Activated gamma-delta T cell treated with Interleukin-2 at 50 U/mL for 16 hours (primary cell): ENCODE measurements around the gene ENDOD1.

ENCODE experiments used
- DNase-seq: peaks from one replicate; pipeline ENCODE4 v3.0.0-alpha.2; 2020

ENDOD1 gene

DNA sequence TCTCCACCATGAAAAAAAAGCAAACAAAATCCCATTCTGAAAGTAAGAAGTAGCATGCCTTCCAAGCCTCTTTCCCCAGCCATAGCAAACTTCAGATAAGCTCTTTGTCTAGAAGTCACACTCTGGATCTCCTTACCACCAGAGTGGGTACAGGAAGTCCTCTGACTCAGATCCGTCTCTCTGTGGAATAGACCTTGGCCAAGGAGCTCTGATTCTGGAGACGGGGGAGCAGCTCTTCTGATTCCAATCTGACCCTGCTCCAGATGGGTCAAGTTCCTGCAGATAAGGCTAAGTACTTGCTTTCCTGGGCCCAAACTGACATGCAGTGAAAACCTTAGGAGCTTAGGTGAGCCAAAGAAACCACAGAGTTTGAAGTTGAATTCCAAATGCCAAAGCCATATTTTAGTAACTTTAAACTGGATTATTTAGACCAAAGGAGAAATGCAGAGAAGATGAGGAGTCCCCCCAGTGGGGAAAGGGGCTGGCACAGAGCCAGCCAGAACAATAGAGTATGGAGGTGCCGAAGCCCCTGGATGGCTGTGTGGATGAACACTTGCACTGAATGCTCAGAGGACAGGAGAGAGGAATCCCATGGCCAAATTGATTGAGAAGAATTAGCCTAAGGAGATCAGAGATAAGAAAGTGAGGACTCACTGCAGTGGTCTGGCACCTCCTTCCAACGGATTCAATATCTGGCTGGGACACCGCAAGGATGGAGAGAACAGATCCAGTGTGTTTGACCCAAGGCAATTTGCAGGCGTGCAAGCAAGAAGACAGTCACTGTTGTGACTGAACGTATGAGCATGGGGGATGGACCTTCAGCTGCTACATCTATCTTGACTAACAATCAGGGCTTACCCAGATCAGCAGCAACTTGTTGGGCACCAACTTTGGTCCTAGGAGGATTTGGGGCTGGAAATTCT is 54.9 kb downstream of the ENDOD1 start:
- DNase-seq: no peak

DNA sequence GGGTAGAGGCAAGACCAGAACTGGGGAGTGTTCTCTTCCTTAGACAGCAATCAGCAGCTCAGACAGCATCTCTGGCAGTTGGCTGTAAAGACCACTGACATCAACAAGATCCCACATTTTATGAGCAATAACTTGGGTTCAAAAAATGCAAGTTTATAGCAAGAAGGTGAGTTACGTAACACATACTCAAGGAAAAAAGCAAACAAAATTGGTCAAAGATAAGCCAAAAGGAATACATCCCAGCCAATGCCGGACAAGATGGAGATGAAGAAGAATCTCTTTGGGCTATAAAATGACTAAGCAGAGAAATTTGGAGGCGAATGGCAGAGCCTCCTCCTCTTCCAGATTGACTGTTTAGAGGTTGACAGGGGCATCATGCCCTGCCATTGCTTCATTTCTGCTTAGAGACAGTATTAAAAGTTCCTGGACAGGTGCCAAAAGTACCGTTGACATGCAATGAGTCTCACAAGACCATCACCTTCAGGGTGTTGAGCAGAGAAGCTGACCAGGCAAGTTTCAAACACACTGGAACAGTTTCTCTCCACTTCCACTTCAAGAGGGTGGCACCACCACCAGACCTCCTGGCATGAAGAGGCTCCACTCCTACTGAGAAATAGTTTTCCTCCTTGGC is 55.9 kb downstream of the ENDOD1 start:
- no peak for DNase-seq

- DNase-seq: no peak
Measured at GRCh38 chr11:95147364-95147905, 57.8 kb downstream of the ENDOD1 start.

DNA sequence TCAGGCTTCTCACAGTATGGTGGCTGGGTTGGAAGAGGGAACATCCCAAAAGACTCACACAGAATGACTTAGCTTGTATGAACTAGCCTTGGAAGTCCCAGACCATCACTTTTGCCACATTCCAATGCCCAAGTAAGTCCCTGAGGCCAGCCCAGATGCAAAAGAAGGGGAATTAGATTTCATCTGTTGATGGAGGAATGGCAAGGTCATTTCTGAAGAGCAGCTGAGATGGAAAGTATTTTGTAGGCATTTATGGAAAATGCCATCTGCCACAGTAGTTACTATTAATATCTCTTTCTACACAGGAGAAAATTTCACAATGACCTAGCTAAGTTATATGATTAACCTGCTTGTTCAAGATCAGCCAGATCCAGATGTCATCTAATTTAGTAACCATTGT is 58.8 kb downstream of the ENDOD1 start:
- no peak for DNase-seq

GRCh38 chr11:95148938-95149337 is 59.3 kb downstream of the ENDOD1 start:
- DNase-seq: no peak

GRCh38 chr11:95149651-95150364 is 60.2 kb downstream of the ENDOD1 start:
- DNase-seq: no peak

DNA sequence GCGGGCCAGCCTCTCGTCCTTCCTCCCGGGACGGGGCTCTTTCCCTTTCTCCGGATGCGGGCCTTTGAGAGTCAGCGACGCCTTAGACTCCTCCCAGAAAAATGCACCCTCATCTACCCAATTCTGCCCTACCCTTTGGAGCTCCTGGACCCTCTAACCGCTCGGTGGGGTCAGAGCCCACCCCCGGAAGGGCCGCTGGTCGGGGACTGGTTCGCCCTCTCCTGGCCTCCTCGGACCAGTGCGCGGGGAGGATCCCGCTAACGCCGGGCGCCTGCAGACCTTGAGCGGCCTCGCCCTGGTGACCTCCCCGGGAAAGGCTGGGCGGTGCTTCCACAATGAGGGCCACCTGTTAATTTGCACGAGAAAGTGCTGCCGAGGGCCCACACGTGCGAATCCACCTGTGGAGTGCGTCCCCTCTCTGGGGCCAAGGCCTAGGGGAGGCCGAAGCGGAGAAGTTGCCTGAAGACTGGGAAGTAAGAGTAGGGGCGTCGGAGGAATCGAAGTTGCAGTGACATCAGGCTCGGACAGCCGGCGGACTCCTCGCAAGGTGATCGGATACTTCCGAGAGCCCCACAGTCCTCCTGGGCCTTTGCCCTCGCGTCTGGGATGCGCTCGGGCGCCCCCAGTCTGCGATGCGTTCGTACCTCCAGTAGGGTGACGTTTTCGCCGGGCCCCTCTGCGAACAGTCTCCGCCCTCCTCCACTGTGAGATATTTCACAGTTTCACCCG is 61.5 kb downstream of the ENDOD1 start:
- peak; percentile 89 for DNase-seq

DNA sequence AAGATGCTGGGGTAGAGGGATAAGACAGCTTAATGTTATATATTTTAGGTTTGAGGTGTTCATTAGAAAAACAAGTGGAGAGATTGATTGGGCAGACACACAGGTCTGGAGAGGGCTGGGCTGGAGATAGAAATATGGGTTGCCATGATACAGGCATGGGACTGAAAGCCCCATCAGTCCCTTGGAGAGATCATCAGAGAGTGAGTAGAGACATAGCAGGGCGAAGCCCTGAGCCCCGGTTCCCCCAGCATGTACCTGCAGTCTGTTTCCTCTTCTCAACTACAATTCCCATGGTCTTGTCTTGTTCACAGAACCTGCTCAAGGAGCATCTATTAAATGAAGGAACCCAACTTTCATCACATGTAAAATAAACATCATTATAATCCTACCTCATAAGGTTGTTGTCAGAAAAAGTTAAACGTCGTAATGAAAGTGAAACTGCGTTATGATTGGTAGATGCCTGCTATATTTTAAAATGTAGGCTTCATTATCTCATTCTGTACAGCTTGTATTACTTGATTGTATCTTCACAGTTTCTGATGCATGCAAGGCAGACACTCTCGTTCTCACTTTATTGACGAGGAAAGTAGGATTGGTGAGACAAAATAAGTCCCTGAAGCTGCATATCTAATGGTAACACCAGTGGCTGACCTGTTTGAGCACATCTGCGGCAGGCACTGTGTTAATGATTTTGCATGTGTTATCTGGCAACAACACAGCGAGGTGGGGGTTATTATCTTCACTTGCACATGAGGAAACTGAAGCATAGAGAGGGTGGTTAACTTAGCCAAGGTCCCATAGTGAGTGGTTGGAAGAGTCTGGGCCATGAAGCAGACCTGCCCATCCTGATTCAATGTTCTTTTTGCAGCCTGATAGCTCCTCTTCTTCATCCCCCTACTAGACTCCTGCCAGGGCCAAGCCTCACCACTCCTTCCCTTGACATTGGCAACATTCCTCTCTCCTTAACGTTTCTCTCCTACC is 63.5 kb downstream of the ENDOD1 start:
- DNase-seq: peak; percentile 17

GRCh38 chr11:95153857-95154246 is 64.2 kb downstream of the ENDOD1 start:
- DNase-seq: no peak

DNA sequence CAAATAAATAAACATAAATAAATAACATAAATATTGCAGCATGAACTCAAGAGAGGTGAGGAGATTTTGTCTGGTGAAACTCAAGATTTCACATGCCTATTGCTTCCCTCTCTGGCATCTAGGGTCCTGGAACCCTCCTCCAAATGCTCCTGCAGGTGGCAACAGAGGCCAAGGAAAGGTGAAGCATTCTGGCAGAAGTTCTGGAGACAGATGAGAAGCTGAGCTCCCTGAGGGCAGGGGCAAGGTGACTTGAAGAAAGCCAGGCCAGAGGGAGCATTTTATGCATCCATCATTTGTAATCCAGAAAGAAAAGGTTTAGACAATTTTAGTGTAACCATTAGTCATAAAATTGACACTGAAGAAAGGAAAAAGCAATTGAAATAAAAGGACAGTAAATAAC is 64.9 kb downstream of the ENDOD1 start:
- peak; percentile 57 for DNase-seq

DNA sequence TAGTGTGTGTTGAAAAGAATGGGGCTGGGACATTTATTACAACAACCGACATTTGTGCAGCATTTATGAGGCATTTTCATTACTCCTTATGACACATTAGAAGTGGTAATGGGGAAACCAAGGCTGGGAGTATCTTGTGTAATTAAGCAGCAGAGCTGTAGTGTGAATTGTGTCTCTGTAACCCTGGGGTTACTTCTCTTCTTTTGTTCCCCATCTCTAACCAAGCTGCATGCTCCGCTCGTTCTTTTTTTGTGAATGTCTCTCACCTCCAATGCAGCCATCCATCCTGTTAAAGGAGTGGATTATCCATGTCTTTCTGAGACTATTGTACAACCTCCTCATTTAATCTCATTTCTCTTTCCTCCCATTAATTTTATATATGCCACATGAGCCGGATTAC is 65.7 kb downstream of the ENDOD1 start:
- DNase-seq: no peak

- no peak for DNase-seq
Measured at GRCh38 chr11:95156133-95156721, 66.6 kb downstream of the ENDOD1 start.

DNA sequence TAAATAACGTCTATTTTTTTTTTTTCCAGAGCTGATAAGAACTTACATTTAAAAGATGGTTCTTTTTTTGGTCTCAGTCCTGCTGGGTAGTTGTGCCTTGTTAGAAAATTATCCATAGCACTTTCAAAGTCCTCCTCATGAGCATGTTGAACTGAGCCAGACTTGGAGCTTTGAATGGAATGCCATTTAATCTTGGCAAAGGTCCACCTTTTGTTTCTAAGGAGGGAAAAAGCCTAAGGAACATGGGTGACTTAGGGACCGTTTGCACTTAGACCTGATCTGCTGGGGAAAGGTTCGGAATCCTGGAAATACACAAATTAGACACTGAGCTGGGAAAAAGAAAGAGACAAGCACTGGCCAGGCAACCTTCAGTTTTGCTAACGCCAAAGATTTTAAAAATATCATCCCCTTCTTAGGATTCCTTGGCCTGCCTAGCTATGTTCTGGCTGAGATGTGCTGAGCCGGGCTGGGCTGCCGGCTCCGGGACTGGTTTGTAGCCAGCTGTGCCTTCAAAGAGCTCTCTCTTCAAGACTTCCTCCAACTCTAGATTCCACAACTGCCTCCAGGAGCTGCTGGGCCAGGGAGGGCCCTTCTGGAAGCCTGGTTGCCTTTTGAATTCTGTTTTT is 67.4 kb downstream of the ENDOD1 start:
- no peak for DNase-seq

GRCh38 chr11:95157824-95158223 is 68.2 kb downstream of the ENDOD1 start:
- DNase-seq: no peak

DNA sequence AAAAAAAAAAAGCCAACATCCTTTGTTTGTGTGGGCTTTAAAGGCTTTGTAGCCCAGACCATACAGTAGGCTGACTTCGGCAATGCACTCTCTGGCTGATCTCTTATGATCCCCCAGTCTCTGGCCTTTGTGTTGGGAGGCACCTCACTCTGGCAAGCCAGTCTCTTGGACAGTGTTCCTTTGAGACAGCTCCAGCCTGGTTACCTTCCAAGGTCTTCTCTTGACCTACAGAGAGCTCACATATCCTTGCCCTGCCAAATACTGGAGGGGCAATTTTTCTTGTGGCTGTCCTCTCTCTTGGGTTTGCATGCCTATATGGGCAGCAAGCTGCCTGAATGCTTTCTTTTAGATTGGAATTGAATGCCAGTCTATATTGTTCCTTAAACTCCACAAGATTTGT is 71.6 kb downstream of the ENDOD1 start:
- DNase-seq: no peak

GRCh38 chr11:95163106-95163505 is 73.5 kb downstream of the ENDOD1 start:
- no peak for DNase-seq

DNA sequence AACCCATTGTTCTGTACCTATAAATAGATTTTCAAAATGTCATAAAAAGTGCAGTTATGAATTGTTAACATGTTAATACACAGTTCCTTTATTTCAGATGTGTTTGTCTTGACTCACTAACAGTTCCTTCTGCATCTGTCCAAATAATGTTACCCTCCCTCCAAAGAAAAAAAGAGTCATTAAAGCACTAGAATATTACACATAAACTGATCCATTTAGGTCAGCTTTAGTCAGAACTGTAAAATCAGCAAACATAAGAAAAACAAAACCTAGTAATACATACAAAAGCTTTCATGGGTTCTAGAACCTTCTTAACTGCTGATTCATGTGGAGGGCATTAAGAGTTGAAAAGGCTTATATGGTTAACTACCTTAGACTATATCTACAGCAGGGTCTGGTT is 76.0 kb downstream of the ENDOD1 start:
- DNase-seq: no peak

DNA sequence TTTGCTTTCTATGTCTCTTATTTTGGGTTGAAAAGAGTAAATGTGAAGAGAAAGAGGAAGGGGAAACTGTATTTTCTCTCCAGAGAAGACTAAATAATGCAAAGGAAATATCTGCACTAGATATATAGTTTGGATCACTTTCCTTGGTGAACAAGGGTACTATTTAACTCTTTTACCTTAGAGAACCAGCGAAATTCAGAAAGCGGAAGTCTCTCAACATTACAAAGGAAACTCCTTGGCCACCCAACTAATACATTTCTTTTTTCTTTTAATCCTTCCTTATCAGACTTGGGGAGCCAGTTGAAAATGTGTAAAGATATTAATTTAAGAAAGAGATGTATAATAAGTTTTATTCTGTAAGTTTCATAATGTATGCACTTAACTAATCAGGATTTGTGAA is 77.1 kb downstream of the ENDOD1 start:
- DNase-seq: no peak

GRCh38 chr11:95170294-95170693 is 80.6 kb downstream of the ENDOD1 start:
- DNase-seq: no peak

- DNase-seq: no peak
Measured at GRCh38 chr11:95175818-95176380, 86.3 kb downstream of the ENDOD1 start.
